Astrocyte (in vitro differentiated cells and primary cell): ENCODE data around the gene BNIPL. TPM values are rescaled to one million over a fixed set of nuclear protein-coding genes. Genes with fewer than 3 reads are reported as not detected.

Source experiments
- DNase-seq: peaks from one replicate; pipeline ENCODE4 v3.0.0-alpha.2; 2010; ENCODE audit warnings: low read depth
- FAIRE-seq: peaks from 2 replicates; lab custom pipeline; 2011; peaks lifted over from hg19 to GRCh38; lab: Jason Lieb, UNC
- H2AFZ ChIP-seq: 2 replicates; pipeline ENCODE4 v1.6.0; 2012; ENCODE audit warnings: low read depth, low read length, inconsistent platforms
- H3K27ac ChIP-seq: 2 replicates; pipeline ENCODE4 v1.5.1; 2011; ENCODE audit warnings: low read depth, low read length, inconsistent platforms
- H3K27me3 ChIP-seq: 2 replicates; pipeline ENCODE4 v1.6.0; 2011; ENCODE audit warnings: low read length, inconsistent platforms; ENCODE audit not compliant: insufficient read depth
- H3K36me3 ChIP-seq: 2 replicates; pipeline ENCODE4 v1.5.1; 2011; ENCODE audit warnings: low read length, inconsistent platforms; ENCODE audit not compliant: insufficient read depth
- H3K4me1 ChIP-seq: 2 replicates; pipeline ENCODE4 v1.5.1; 2011; ENCODE audit warnings: low read length, inconsistent platforms; ENCODE audit not compliant: insufficient read depth
- H3K4me2 ChIP-seq: 2 replicates; pipeline ENCODE4 v1.6.0; 2012; ENCODE audit warnings: low read length, inconsistent platforms
- H3K4me3 ChIP-seq: 2 replicates; pipeline ENCODE4 v1.5.1; 2011; ENCODE audit warnings: low read depth, mild to moderate bottlenecking, low read length, inconsistent platforms; ENCODE audit not compliant: insufficient read depth
- H3K79me2 ChIP-seq: 2 replicates; pipeline ENCODE4 v1.6.0; 2012; ENCODE audit warnings: mild to moderate bottlenecking, low read length, inconsistent platforms; ENCODE audit not compliant: insufficient read depth
- H3K9ac ChIP-seq: 2 replicates; pipeline ENCODE4 v1.6.0; 2012; ENCODE audit warnings: mild to moderate bottlenecking, low read length, inconsistent platforms
- H3K9me3 ChIP-seq: 2 replicates; pipeline ENCODE4 v1.5.1; 2012; ENCODE audit warnings: low read depth, mild to moderate bottlenecking, low read length, inconsistent platforms; ENCODE audit not compliant: insufficient read depth
- H4K20me1 ChIP-seq: 2 replicates; pipeline ENCODE4 v1.6.0; 2012; ENCODE audit warnings: low read length, inconsistent platforms; ENCODE audit not compliant: insufficient read depth
- H3K27ac Mint-ChIP-seq: one replicate; pipeline ENCODE4 v1.8.0; 2021; ENCODE audit warnings: mild to moderate bottlenecking, mixed read lengths; ENCODE audit not compliant: unreplicated experiment
- H3K27me3 Mint-ChIP-seq: one replicate; pipeline ENCODE4 v1.8.0; 2021; ENCODE audit warnings: low read depth, mixed read lengths; ENCODE audit not compliant: unreplicated experiment
- H3K36me3 Mint-ChIP-seq: one replicate; pipeline ENCODE4 v1.8.0; 2021; ENCODE audit warnings: low read depth, mixed read lengths; ENCODE audit not compliant: unreplicated experiment
- H3K4me1 Mint-ChIP-seq: one replicate; pipeline ENCODE4 v1.8.0; 2021; ENCODE audit warnings: low read depth, mixed read lengths; ENCODE audit not compliant: unreplicated experiment
- H3K4me3 Mint-ChIP-seq: one replicate; pipeline ENCODE4 v1.8.0; 2021; ENCODE audit warnings: mild to moderate bottlenecking, moderate library complexity, mixed read lengths; ENCODE audit not compliant: unreplicated experiment
- H3K9me3 Mint-ChIP-seq: one replicate; pipeline ENCODE4 v1.8.0; 2021; ENCODE audit warnings: mild to moderate bottlenecking, mixed read lengths; ENCODE audit not compliant: unreplicated experiment
- CTCF ChIP-seq: IDR thresholded peaks from 2 replicates; pipeline ENCODE4 v1.5.1; 2011; ENCODE audit warnings: low read depth, mild to moderate bottlenecking, inconsistent platforms, low read length, moderate library complexity; ENCODE audit not compliant: insufficient read depth
- EZH2 ChIP-seq: IDR thresholded peaks from 2 replicates; pipeline ENCODE4 v1.6.1; 2012; ENCODE audit warnings: mild to moderate bottlenecking, low read length, inconsistent platforms; ENCODE audit not compliant: insufficient read depth
- total RNA-seq: library from RNA; stranded (reverse); gene quantifications from 2 replicates; pipeline ENCODE4 v1.2.1, GENCODE V29; 2021

Gene BNIPL
- total RNA-seq, 1 donor from 2014 or later: 0.73 TPM

- Histone ChIP-seq H3K27me3 (no peaks in the 10 kb centered on the region), H3K9ac (no peak overlapping the region), H3K36me3 (peaks cover 20% of the 10 kb centered on the region), H3K79me2 (peaks cover 57% of the 10 kb centered on the region), H3K4me3 (no peak overlapping the region), H3K27ac (no peak overlapping the region), H2AFZ (no peak overlapping the region), H3K4me2 (no peak overlapping the region), H3K9me3 (no peaks in the 10 kb centered on the region), H4K20me1 (peaks cover 30% of the 10 kb centered on the region), H3K4me1 (peaks cover 2% of the 10 kb centered on the region)
- H3K27ac Mint-ChIP-seq: peak overlapping the region; percentile 47
- peaks cover 20% of the 10 kb centered on the region for H3K4me1 Mint-ChIP-seq
- TF ChIP-seq CTCF (no peak), EZH2 (no peak)
- peaks cover 16% of the 10 kb centered on the region for H3K36me3 Mint-ChIP-seq
- FAIRE-seq (no peak), DNase-seq (no peak)
- H3K9me3 Mint-ChIP-seq: no peaks in the 10 kb centered on the region
- H3K4me3 Mint-ChIP-seq: peak overlapping the region; percentile 5
- no peaks in the 10 kb centered on the region for H3K27me3 Mint-ChIP-seq
Observed at GRCh38 chr1:151069103-151069486, 32.7 kb downstream of the BNIPL start.

- Histone ChIP-seq H2AFZ (peak within 1 kb of the TSS; percentile 87), H4K20me1 (peaks cover 16% of the 10 kb centered on the region), H3K9me3 (no peaks in the 10 kb centered on the region), H3K27me3 (no peaks in the 10 kb centered on the region), H3K27ac (peak within 1 kb of the TSS; percentile 96), H3K9ac (peak within 1 kb of the TSS; percentile 96), H3K79me2 (peaks cover 41% of the 10 kb centered on the region), H3K4me1 (peaks cover 2% of the 10 kb centered on the region), H3K36me3 (peaks cover 16% of the 10 kb centered on the region), H3K4me3 (peak within 1 kb of the TSS; percentile 74), H3K4me2 (peak within 1 kb of the TSS; percentile 94)
- Mint-ChIP-seq H3K36me3 (peaks cover 12% of the 10 kb centered on the region), H3K27me3 (no peaks in the 10 kb centered on the region), H3K9me3 (no peaks in the 10 kb centered on the region), H3K27ac (peak within 1 kb of the TSS; percentile 93), H3K4me1 (peaks cover 9% of the 10 kb centered on the region), H3K4me3 (peak within 1 kb of the TSS; percentile 89)
- FAIRE-seq (no peak), DNase-seq (peak; percentile 99)
- TF ChIP-seq EZH2 (no peak), CTCF (peak; percentile 48)
Observed at GRCh38 chr1:151070474-151071276, 34.3 kb downstream of the BNIPL start, which contains the start of gene GABPB2. TSS of gene GABPB2 (plus strand) at chr1:151070761. CDS start at chr1:151088190, 17,429 bp downstream.

GRCh38 chr1:151072224-151072623 is 35.8 kb downstream of the BNIPL start:
- Mint-ChIP-seq H3K36me3 (peaks cover 14% of the 10 kb centered on the region), H3K4me1 (peaks cover 9% of the 10 kb centered on the region), H3K4me3 (no peak overlapping the region), H3K9me3 (no peaks in the 10 kb centered on the region), H3K27ac (peak overlapping the region; percentile 20), H3K27me3 (no peaks in the 10 kb centered on the region)
- Histone ChIP-seq H3K36me3 (peaks cover 13% of the 10 kb centered on the region), H3K4me1 (peaks cover 2% of the 10 kb centered on the region), H3K9ac (no peak overlapping the region), H3K27ac (no peak overlapping the region), H3K4me2 (no peak overlapping the region), H3K4me3 (no peak overlapping the region), H2AFZ (no peak overlapping the region), H3K79me2 (peaks cover 25% of the 10 kb centered on the region), H3K27me3 (no peaks in the 10 kb centered on the region), H3K9me3 (no peaks in the 10 kb centered on the region), H4K20me1 (peaks cover 5% of the 10 kb centered on the region)
- FAIRE-seq (no peak), DNase-seq (no peak)
- no peak for TF ChIP-seq EZH2
- no peak for TF ChIP-seq CTCF
